Activated B cell treated with CpG ODN at 0.5 μM for 24 hours (primary cell): Measurements from ENCODE around the gene CYP26B1. TPM values are rescaled to one million over a fixed set of nuclear protein-coding genes. Genes with fewer than 3 reads are reported as not detected.

Experiments
- ATAC-seq: fragments of 200-7000 bp; cut with Tn5 transposase; one replicate; pipeline ENCODE4 v1.10.0; 2021; ENCODE audit warnings: low read depth, mild to moderate bottlenecking, moderate library complexity
- CTCF ChIA-PET: fragments of 350-600 bp; sonication (Branson Sonifier 250); formaldehyde crosslinking; loops from one replicate; lab custom pipeline; 2021; ENCODE audit warnings: antibody characterized with exemption; lab: Charles Lee
- POLR2A ChIA-PET: fragments of 350-600 bp; sonication (Branson Sonifier 250); formaldehyde crosslinking; loops from one replicate; lab custom pipeline; 2021; ENCODE audit warnings: antibody characterized with exemption; lab: Charles Lee
- DNase-seq: peaks from one replicate; pipeline ENCODE4 v3.0.0; 2022
- H3K27ac Mint-ChIP-seq: one replicate; pipeline ENCODE4 v1.8.0; 2020; ENCODE audit warnings: mixed read lengths
- H3K27me3 Mint-ChIP-seq: one replicate; pipeline ENCODE4 v1.8.0; 2021; ENCODE audit warnings: mixed read lengths
- H3K36me3 Mint-ChIP-seq: one replicate; pipeline ENCODE4 v1.8.0; 2021; ENCODE audit warnings: low read depth, mixed read lengths
- H3K4me1 Mint-ChIP-seq: one replicate; pipeline ENCODE4 v1.8.0; 2021; ENCODE audit warnings: mixed read lengths
- H3K4me3 Mint-ChIP-seq: one replicate; pipeline ENCODE4 v1.8.0; 2020; ENCODE audit warnings: mild to moderate bottlenecking, mixed read lengths
- H3K9me3 Mint-ChIP-seq: one replicate; pipeline ENCODE4 v1.8.0; 2020; ENCODE audit warnings: mixed read lengths
- intact Hi-C: fragments of 100-400 bp; cut with micrococcal nuclease; formaldehyde crosslinking; loops from one replicate; pipeline ENCODE4 v1.15.1; 2024
- total RNA-seq: library from RNA; stranded (reverse); gene quantifications from 2 replicates; pipeline ENCODE4 v1.2.3, GENCODE V29; 2022
- TF ChIP-seq, protein P1 (sequence below): fragments of 200-600 bp; IDR thresholded peaks from one replicate; pipeline ENCODE4 v1.8.0; 2022; ENCODE audit warnings: antibody characterized with exemption, mild to moderate bottlenecking

Gene CYP26B1
- total RNA-seq, 1 donor from 2014 or later: not detected

DNA sequence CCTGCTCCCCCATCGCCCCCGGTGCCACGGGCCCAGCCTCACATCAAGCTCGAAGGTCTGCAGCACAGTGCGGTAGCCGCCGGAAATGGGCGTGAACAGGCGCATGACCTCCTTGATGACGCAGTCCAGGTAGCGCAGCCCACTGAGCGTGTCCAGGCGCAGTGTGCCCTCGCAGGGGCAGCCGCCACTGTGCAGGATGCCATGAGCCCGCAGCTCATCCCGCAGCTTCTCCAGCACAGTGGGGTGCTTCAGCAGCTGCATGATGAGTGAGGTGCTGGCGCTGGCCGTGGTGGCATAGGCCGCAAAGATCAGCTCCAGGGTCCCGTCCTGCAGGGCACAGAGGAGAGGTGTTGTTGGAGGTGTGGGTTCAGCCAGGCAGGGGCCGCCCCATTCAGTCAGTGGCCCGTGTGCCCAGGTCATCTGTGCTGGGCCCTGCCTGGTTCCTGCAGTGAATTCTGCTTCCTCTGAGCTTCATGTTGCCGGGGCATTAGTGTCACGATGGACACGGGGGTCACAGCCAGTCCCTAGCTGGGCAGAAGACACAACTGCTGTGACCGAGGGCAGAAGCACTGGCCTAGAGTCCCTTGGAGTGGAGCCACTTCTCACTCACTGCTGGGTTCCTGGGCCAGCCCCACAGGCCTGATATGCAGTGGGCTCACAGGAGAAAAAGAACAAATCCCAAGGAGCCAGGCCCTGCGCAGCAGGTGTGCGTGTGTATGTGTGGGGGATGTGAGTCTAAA lies 14.5 kb downstream of the CYP26B1 start:
- DNase-seq (no peak), ATAC-seq (no peak)
- ChIA-PET CTCF (no interaction called here), POLR2A (interaction anchor here (0.8 kb wide), 1 partner anchor 54 kb away, joined by 11 read pairs; no protein-coding TSS in a partner anchor)
- H3K4me1 Mint-ChIP-seq: peaks cover 2% of the 10 kb centered on the region
- no peaks in the 10 kb centered on the region for H3K36me3 Mint-ChIP-seq
- H3K27ac Mint-ChIP-seq: no peak overlapping the region
- H3K9me3 Mint-ChIP-seq: no peaks in the 10 kb centered on the region
- intact Hi-C loops: no loop called here
- peaks cover 9% of the 10 kb centered on the region for H3K27me3 Mint-ChIP-seq
- TF ChIP-seq, protein P1, sequence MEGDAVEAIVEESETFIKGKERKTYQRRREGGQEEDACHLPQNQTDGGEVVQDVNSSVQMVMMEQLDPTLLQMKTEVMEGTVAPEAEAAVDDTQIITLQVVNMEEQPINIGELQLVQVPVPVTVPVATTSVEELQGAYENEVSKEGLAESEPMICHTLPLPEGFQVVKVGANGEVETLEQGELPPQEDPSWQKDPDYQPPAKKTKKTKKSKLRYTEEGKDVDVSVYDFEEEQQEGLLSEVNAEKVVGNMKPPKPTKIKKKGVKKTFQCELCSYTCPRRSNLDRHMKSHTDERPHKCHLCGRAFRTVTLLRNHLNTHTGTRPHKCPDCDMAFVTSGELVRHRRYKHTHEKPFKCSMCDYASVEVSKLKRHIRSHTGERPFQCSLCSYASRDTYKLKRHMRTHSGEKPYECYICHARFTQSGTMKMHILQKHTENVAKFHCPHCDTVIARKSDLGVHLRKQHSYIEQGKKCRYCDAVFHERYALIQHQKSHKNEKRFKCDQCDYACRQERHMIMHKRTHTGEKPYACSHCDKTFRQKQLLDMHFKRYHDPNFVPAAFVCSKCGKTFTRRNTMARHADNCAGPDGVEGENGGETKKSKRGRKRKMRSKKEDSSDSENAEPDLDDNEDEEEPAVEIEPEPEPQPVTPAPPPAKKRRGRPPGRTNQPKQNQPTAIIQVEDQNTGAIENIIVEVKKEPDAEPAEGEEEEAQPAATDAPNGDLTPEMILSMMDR: no peak
- no peak overlapping the region for H3K4me3 Mint-ChIP-seq

DNA sequence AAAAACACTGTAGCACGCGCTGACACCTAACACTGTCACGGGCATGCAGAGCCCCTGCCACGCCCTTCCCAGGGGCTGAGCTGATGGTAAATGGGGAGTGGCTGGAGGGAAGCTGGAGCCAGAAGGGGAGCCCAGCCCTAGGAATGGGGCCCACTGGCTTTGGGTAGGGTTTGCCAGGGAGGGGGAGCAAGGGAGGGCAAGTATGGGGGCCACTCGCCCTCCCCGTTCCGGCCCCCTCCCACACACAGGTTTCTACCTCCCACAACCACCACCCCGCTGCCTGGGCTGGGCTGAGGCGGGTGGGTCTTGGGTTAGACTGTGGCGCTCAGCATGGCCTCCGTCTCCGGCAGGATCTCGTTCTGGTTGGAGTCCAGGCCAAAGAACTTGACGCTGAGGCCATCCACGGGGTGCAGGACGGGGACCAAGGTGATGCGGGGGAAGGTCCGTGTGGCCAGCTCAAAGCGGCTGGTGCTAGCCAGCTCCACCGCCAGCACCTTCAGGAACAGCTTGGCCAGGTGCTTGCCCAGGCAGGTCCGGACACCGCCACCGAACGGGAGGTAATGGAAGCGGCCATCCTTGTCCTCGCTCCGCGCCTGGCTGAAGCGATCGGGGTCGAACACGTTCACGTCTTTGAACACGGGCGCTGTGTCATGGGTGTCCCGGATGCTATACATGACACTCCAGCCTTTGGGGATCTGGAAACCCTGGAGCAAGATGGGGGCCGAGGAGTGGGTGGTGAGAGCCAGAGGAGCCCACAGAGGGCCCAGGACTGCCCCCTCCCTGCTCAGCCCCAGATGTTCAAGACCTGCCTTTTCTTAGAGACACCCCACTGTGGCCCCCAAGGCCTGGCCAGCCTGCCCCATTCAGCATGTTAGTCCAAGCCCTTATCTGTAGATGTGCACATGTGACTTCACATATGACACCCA lies 15.5 kb downstream of the CYP26B1 start:
- CTCF ChIA-PET: no interaction called here
- H3K4me1 Mint-ChIP-seq: no peaks in the 10 kb centered on the region

DNA sequence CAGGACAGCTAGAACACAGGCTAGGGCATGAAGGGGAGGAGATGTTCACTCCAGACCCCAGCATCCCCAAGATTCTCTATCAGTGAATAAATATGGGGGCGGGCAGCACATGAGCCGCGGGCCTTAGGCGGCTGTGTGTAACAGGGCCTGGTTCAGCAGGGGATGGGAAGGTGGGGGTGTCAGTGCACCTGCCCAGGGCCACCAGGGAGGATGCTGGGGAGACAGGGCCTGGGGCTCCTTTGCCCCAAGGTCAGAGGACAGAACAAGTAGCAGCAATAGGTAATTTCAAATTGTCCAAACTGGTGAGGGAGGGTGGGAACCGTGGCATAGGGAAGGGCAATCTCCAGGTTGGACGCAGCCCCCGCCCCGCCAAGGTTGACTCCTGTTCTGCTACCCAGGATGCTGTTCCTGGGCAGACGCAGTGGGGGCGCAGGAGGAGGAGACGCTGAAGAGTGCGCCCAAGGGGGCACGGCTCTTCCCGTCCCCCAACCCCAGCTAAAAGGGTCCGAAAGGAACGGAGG lies 16.2 kb downstream of the CYP26B1 start:
- intact Hi-C loops: no loop called here
- no peak overlapping the region for H3K27ac Mint-ChIP-seq
- TF ChIP-seq, protein P1: no peak
- no peaks in the 10 kb centered on the region for H3K36me3 Mint-ChIP-seq
- DNase-seq: no peak
- ATAC-seq: no peak
- peaks cover 9% of the 10 kb centered on the region for H3K27me3 Mint-ChIP-seq
- H3K4me3 Mint-ChIP-seq: no peak overlapping the region
- ChIA-PET POLR2A (no interaction called here), CTCF (no interaction called here)
- H3K9me3 Mint-ChIP-seq: no peaks in the 10 kb centered on the region
- H3K4me1 Mint-ChIP-seq: no peaks in the 10 kb centered on the region

More for the DNA sequence above, 15.5 kb downstream of the CYP26B1 start:
- POLR2A ChIA-PET: no interaction called here
- H3K27ac Mint-ChIP-seq: no peak overlapping the region
- H3K9me3 Mint-ChIP-seq: no peaks in the 10 kb centered on the region
- TF ChIP-seq, protein P1: no peak
- ATAC-seq (no peak), DNase-seq (no peak)
- intact Hi-C loops: no loop called here
- H3K36me3 Mint-ChIP-seq: no peaks in the 10 kb centered on the region
- H3K27me3 Mint-ChIP-seq: peaks cover 9% of the 10 kb centered on the region
- H3K4me3 Mint-ChIP-seq: no peak overlapping the region

DNA sequence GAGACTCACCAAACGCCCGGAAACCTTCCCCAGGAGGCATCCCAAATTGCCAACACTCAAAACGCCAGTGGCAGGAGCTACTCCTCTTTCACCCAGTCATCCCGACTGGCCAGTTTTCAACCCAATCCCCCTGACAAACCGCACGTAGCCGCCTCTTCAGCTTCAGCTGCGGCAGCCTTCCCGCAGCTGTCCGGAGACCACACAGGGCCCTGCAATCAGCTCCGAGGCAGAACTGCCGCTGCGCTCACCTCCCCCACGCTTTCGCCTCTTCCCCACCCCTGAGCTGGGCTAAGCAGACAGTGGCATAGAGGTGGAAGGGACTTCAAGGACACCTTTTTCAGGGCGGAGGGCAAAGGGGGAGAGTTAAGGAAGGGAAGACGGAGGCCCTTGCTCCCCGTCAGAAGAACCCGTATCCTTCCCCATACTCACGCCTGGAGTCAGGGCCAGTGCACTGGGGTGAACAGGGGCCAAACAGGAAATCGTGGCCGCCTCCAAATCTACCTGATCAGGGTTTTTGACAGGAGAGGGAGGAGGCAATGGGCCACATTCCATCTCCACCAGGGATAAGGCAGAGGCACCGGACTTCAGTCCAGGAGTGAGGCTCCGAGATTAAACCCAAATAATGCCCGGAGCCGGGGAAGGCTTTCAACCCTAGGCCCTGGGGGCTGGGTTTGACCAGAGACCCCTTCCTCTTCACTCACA lies 16.9 kb downstream of the CYP26B1 start:
- TF ChIP-seq, protein P1: no peak
- ATAC-seq: no peak
- H3K27ac Mint-ChIP-seq: no peak overlapping the region
- no peak overlapping the region for H3K4me3 Mint-ChIP-seq
- no peaks in the 10 kb centered on the region for H3K4me1 Mint-ChIP-seq
- POLR2A ChIA-PET: no interaction called here
- peaks cover 9% of the 10 kb centered on the region for H3K27me3 Mint-ChIP-seq
- H3K9me3 Mint-ChIP-seq: no peaks in the 10 kb centered on the region
- DNase-seq: no peak
- CTCF ChIA-PET: no interaction called here
- no peaks in the 10 kb centered on the region for H3K36me3 Mint-ChIP-seq
- intact Hi-C loops: no loop called here
